AG09319 (cell line): ENCODE results near the gene KLF3.

ENCODE experiments used
- DNase-seq: peaks from one replicate; pipeline ENCODE4 v3.0.0-alpha.2; 2010; ENCODE audit warnings: low read depth; ENCODE audit errors: extremely low read depth
- TF ChIP-seq, protein P1 (sequence below): IDR thresholded peaks from 2 replicates; pipeline ENCODE4 v1.5.1; 2011; ENCODE audit warnings: low read depth, mild to moderate bottlenecking, inconsistent platforms, low read length, moderate library complexity

The KLF3 gene

DNA sequence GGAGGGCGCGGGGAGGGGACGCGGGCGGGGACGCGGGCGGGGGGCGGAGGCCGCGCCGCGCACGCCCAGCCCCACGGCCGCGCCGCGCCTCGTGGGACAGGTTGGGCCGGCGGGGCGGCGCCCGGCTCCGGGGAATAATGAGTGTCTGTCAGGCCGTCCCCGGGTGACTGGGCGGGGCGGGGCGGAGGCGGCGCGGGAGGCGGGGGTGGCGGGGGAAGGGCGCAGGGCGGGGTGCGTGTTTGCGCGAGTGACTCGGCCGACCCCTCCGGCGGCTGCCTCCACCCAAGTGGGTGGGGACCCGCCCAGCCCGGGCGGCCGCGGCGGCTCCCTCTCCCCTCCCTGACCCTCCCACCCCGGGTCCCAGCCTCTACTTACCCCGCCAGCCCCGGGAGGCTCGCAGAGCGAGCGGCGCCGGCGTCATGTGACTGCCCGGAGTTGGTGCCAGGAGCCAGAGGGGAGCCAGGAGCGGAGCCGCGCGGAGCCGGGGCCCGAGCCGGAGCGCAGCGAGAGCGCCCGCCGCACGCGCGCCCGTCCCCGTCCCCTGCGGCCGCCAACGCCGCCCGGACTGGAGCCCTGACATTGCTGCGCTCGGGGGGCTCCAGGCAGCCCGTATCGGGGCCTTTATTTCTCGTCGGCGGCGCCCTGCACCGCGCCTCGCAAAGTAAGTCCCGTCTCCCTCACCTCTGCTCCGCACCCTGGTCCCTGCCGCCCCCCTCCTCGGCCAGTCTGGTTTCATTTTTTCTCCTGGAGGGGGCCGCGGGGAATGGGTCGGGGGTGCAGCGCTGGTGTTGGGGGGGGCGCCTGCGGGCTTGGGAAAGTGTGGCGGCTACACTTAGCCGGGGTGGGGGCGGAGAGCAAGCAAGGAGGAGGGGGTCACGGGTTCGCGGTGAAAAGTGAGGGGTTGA, at the start of gene KLF3:
TSS of gene KLF3 (plus strand) at position 399 of the 905 bp plus-strand sequence. CDS start 16,427 bp downstream, outside the sequence.
- peak; percentile 87 for DNase-seq
- TF ChIP-seq, protein P1, sequence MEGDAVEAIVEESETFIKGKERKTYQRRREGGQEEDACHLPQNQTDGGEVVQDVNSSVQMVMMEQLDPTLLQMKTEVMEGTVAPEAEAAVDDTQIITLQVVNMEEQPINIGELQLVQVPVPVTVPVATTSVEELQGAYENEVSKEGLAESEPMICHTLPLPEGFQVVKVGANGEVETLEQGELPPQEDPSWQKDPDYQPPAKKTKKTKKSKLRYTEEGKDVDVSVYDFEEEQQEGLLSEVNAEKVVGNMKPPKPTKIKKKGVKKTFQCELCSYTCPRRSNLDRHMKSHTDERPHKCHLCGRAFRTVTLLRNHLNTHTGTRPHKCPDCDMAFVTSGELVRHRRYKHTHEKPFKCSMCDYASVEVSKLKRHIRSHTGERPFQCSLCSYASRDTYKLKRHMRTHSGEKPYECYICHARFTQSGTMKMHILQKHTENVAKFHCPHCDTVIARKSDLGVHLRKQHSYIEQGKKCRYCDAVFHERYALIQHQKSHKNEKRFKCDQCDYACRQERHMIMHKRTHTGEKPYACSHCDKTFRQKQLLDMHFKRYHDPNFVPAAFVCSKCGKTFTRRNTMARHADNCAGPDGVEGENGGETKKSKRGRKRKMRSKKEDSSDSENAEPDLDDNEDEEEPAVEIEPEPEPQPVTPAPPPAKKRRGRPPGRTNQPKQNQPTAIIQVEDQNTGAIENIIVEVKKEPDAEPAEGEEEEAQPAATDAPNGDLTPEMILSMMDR: no peak

DNA sequence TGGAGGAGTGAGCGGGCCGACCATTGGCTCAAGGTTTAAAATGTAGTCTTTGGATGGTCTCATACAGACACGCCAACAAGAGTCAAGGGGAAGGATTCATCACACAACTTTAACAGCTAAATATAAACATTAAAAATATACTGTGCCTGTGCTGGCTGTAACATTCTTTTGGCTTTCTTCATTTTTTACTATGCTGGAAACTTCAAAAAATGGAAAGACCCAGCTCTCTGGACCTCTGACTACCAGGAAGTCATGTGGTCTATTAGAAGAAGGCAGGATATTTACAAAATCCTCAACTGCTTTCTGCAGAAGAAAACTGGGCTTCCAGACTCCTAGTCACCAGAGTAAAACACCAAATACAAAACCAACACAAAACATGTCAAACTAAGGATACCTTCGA, 49.8 kb upstream of the KLF3 start:
- DNase-seq: no peak
- TF ChIP-seq, protein P1: no peak

DNA sequence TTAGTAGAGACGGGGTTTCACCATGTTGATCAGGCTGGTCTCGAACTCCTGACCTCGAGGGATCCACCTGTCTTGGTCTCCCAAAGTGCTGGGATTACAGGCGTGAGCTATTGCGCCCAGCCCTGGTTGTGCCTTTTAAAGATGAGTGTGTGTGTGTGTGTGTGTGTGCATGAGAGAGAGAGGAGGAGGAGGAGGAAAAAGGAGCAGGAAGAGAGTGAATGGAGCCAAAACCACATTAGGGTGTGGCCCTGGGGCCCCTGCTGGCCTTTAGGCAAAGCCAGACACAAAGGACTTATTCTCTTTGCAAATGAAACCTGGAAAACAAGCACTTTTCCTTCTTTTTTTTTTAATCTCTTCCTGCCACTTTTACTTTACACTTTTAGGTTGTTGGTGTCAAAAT, 48.2 kb upstream of the KLF3 start:
- DNase-seq: no peak

DNA sequence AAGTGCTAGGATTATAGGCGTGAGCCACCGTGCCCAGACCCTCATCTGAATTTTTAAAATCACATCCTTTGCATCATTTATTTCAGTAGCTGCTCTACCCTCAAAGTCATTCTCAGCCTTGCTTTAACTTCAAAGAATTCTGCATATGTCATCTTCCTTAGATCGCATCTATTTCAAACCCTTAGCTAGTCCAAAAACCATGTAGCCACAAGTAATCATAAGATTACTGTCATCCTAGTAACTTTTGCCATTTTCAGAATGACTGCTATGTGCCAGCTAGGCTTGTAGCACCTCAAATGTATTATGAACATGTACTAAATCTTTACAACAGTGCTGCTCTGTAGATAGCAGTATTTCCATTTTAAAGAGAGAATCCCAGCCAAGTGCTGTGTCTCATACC, 45.5 kb upstream of the KLF3 start:
- DNase-seq: no peak
- TF ChIP-seq, protein P1: no peak

More for the DNA sequence above, 48.2 kb upstream of the KLF3 start:
- TF ChIP-seq, protein P1: no peak

DNA sequence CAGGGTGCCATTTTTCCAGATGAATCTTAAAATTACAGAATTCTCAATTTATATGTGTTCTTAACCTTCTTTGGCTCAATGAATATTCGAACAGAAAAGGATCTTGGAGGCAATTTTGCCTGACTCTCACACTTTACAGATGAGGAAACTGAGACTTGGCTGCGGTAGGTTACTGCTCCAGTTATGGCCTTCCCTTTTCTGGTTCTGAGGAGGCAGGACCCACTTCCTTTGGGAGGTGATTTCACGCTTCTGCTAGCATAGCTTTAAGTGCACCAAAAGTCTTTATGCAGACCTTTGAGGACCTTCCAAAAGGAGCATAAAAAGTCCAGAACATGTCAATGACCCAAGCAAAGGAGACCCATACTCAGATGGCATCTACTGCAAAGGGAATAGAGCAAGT, 44.7 kb upstream of the KLF3 start:
- TF ChIP-seq, protein P1: no peak
- no peak for DNase-seq

DNA sequence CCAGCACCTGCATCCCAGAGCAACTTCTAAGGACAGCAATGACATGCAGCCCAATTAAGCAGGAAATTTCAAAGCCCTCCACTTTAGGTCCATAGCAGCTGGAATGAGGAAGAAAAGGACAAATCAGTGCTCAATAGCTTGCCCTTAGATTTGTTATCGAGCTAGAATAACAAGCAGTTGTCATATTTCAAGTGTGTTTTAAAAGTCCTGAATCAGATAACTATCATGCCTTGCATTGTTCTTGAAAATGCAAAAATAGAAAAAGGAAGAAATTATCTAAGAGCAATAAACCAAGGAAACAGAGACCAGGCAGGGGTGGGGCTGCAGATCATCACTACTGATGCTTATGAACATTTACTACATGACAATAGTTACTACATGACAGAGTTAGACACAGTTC, 43.9 kb upstream of the KLF3 start:
- TF ChIP-seq, protein P1: no peak

DNA sequence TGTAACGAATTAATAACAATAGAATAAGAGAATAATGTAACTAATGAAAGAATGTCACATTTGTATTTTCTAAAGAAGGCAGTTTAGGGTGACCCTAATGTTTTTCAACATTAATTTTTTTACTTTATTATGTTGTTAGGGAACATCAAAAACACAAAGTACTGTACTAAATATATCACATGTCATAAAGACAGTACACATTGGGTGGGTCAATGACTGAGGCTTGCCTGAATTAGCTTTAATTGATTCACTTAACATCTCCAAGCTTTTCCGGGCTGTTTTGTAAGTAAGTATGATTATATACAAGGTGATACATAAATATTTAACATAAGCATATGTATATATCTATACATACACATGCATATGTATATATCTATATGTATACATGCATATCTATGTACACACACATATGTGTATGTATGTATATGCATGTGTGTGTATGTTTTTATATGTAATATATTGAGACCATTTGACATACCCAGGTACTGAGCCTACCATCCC, 43.4 kb upstream of the KLF3 start:
- TF ChIP-seq, protein P1: no peak
- no peak for DNase-seq

More for the DNA sequence above, 43.9 kb upstream of the KLF3 start:
- DNase-seq: no peak
